Testis (tissue), 5 donors: Measurements from ENCODE around the gene MAD2L1BP. TPM values are rescaled to one million over a fixed set of nuclear protein-coding genes. Genes with fewer than 3 reads are reported as not detected.
"Not testable (repeated sequence)": the region's sequence is repeated elsewhere in the genome, so short reads cannot be mapped to it uniquely, and the experiment has no call there.

Experiments used
- DNase-seq: peaks from one replicate; pipeline ENCODE4 v3.0.0-alpha.2; 2019
- H3K27ac ChIP-seq, 2 donors: fragments of 200-600 bp; sonication (generic); one replicate each; pipeline ENCODE4 v1.5.1; 2019
- H3K27me3 ChIP-seq: fragments of 200-600 bp; sonication (generic); one replicate; pipeline ENCODE4 v1.5.1; 2019
- H3K36me3 ChIP-seq: fragments of 200-600 bp; sonication (generic); one replicate; pipeline ENCODE4 v1.5.1; 2017; ENCODE audit warnings: low read depth; ENCODE audit errors: missing control alignments
- H3K4me1 ChIP-seq: fragments of 200-600 bp; sonication (generic); one replicate; pipeline ENCODE4 v1.5.1; 2019
- H3K4me3 ChIP-seq, 2 donors: fragments of 200-600 bp; sonication (generic); one replicate each; pipeline ENCODE4 v1.5.1; 2017 to 2019
- H3K9me3 ChIP-seq: fragments of 200-600 bp; sonication (generic); one replicate; pipeline ENCODE4 v1.5.1; 2017
- POLR2A ChIP-seq: fragments of 450-650 bp; IDR thresholded peaks from one replicate; pipeline ENCODE4 v1.6.1; 2017; ENCODE audit warnings: antibody characterized with exemption, mild to moderate bottlenecking, moderate library complexity
- WGBS, 2 donors: methylation state at CpG; one replicate each; pipeline ENCODE4 v1.1.5; 2018; 5-methylcytosine and 5-hydroxymethylcytosine counted together
- intact Hi-C: fragments of 100-400 bp; cut with DNase I; formaldehyde crosslinking; loops from one replicate; pipeline ENCODE4 v1.15.1; 2023; ENCODE audit warnings: low total_unique reads
- long read RNA-seq, 2 donors: transcript quantifications; one replicate each; lab custom pipeline, GENCODE V29; 2026
- polyA plus RNA-seq: library from polyadenylated mRNA; stranded (reverse); fragments of 350-450 nt; fragmentation: Illumina TruSeq; extraction: RNeasy Lipid Tissue Mini Kit (QIAGEN cat#74804); gene quantifications from one replicate; pipeline ENCODE4 v1.2.3, GENCODE V29; 2014; ENCODE audit warnings: low read depth, low replicate concordance; ENCODE audit not compliant: insufficient read depth
- total RNA-seq, 2 donors: library from RNA; depleted of rRNA; stranded (reverse); fragments of >200 nt; gene quantifications; one replicate each; pipeline ENCODE4 v1.2.3, GENCODE V29; 2016
- TF ChIP-seq, protein P1 (sequence below), 3 experiments: fragments of 450-650 bp in 2 of 3; fragments of 200-600 bp in 1 of 3; sonication (generic) in 1 of 3; IDR thresholded peaks; one replicate each; pipeline ENCODE4 v1.5.1; 2016 to 2019; ENCODE audit warnings: antibody characterized with exemption in 3 of 3, mild to moderate bottlenecking in 2 of 3, moderate library complexity in 1 of 3

MAD2L1BP gene, protein sequence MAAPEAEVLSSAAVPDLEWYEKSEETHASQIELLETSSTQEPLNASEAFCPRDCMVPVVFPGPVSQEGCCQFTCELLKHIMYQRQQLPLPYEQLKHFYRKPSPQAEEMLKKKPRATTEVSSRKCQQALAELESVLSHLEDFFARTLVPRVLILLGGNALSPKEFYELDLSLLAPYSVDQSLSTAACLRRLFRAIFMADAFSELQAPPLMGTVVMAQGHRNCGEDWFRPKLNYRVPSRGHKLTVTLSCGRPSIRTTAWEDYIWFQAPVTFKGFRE
- 10 to 100 TPM; 40.5 to 42.4 TPM for total RNA-seq
- 38.3 TPM for polyA plus RNA-seq
- long read RNA-seq, donor 1, transcript MAD2L1BP-201 (3 exons, 1,301 nt), result major isoform, 14 of 29 reads
- long read RNA-seq, donor 1, partial matches to known transcripts, result 15 of 29 reads
- long read RNA-seq, donor 1, other reads (novel, unspliced or antisense), result 0 of 29 reads
- long read RNA-seq, donor 2, transcript MAD2L1BP-201 (3 exons, 1,301 nt), result major isoform, 9 of 11 reads
- long read RNA-seq, donor 2, partial matches to known transcripts, result 0 of 11 reads
- long read RNA-seq, donor 2, other reads (novel, unspliced or antisense), result 0 of 11 reads

DNA sequence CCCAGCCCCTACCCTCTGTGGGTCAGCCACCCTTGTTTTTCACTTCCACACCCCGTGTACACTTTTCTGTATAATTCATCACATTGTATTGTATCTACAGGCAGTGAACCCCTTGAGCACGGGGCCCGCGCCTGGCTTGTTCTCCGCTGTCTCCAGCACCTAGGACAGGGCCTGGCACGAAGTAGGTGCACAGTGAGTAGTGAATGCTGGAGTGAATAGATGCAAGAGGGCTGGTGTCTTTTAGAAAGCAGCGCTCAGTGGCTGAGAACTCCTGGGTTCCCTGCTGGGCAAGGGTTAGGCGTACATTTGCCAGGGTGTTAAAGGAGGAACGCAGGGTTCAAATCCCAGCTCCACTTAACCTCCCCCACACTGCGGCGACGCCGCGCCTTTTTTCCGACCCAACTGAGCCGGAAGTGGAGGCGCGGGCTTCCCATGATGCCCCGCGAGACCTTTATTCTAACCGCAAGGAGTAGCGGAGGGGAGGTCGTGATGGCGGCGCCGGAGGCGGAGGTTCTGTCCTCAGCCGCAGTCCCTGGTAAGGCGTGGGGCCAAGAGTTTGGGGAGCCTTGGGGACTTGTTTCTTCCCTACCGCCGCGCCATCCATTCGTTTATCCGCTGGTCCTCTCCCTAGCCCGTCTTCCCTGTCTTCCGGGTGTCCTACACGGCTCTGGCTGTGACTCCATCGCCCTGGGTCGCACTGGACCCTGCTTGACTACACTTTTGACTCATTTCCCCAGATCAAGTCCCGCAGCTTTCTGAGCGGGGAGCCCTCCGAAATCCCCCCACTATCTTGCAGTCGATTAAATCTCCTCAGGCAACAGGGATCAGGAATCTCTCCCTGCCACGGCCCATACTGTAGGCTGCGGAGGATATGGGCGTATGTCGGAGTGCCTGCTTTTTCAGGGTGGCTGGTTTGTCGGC, at the start of gene MAD2L1BP:
Gene MAD2L1BP, plus strand, starts transcription at position 454 of the 921 bp plus-strand sequence. Its CDS starts 36 bp downstream, at position 490.
- TF ChIP-seq, protein P1, sequence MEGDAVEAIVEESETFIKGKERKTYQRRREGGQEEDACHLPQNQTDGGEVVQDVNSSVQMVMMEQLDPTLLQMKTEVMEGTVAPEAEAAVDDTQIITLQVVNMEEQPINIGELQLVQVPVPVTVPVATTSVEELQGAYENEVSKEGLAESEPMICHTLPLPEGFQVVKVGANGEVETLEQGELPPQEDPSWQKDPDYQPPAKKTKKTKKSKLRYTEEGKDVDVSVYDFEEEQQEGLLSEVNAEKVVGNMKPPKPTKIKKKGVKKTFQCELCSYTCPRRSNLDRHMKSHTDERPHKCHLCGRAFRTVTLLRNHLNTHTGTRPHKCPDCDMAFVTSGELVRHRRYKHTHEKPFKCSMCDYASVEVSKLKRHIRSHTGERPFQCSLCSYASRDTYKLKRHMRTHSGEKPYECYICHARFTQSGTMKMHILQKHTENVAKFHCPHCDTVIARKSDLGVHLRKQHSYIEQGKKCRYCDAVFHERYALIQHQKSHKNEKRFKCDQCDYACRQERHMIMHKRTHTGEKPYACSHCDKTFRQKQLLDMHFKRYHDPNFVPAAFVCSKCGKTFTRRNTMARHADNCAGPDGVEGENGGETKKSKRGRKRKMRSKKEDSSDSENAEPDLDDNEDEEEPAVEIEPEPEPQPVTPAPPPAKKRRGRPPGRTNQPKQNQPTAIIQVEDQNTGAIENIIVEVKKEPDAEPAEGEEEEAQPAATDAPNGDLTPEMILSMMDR (IDR thresholded peaks at IDR 0.05), result no peak
- TF ChIP-seq POLR2A, result peak; percentile 10
- H3K27ac ChIP-seq, result peak within 1 kb of the TSS; percentile 31 to 80
- peak within 1 kb of the TSS; percentile 82 to 84 for H3K4me3 ChIP-seq
- intact Hi-C loops, result no loop called here
- peaks cover 14% of the 10 kb centered on the region for H3K4me1 ChIP-seq
- WGBS, 2 donors, result 3 to 4% methylated on average over 34 to 48 of the region's 48 CpGs
- H3K9me3 ChIP-seq, result no peaks in the 10 kb centered on the region
- DNase-seq, result peak; percentile 92
- no peaks in the 10 kb centered on the region for H3K27me3 ChIP-seq
- H3K36me3 ChIP-seq, result no peaks in the 10 kb centered on the region

DNA sequence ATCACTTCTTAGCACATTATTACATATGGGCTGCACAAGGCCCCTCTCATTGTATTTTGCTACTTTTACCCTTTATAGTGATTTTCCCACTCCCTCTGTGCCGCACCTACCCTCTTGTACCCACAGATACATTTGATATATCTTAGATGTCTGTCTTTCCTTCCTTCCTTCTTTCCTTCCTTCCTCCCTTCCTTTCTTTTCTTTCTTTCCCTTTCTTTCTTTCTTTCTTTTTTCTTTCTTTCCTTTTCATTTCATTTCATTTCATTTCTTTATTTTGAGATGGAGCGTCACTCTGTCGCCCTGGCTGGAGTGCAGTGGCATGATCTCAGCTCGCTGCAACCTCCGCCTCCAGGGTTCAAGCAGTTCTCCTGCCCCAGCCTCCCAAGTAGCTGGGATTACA, 47.4 kb upstream of the MAD2L1BP start:
- no peaks in the 10 kb centered on the region for H3K4me1 ChIP-seq
- intact Hi-C loops, result no loop called here
- H3K36me3 ChIP-seq, result no peaks in the 10 kb centered on the region
- no peak overlapping the region for H3K27ac ChIP-seq
- 93 to 95% methylated on average over 5 of the region's 5 CpGs for WGBS, 2 donors
- no peaks in the 10 kb centered on the region for H3K9me3 ChIP-seq
- TF ChIP-seq, protein P1 (IDR thresholded peaks at IDR 0.05), result no peak
- no peak for TF ChIP-seq POLR2A
- no peak for DNase-seq
- no peaks in the 10 kb centered on the region for H3K27me3 ChIP-seq
- no peak overlapping the region for H3K4me3 ChIP-seq

DNA sequence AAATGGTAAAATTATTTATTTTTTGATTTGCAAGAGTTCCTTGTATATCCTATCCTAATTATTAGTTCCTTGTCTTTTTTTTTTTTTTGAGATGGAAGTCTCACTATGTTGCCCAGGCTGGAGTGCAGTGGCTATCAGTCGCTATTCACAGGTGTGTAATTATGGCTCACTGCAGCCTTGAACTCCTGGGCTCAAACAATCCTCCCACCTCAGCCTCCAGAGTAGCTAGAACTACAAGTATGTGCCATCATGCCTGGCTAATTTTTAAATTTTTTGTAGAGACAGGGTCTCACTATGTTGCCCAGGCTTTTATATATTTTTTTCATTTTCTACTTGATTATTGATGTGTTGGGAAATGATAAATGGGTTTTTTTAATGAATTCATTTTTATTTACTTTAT, 46.1 kb upstream of the MAD2L1BP start:
- H3K4me3 ChIP-seq, H3K4me1 ChIP-seq, H3K27ac ChIP-seq, H3K27me3 ChIP-seq, intact Hi-C loops, H3K36me3 ChIP-seq, DNase-seq, H3K9me3 ChIP-seq: not testable (repeated sequence)
- WGBS, 2 donors, result 93% methylated on average over 1 of the region's 1 CpG

DNA sequence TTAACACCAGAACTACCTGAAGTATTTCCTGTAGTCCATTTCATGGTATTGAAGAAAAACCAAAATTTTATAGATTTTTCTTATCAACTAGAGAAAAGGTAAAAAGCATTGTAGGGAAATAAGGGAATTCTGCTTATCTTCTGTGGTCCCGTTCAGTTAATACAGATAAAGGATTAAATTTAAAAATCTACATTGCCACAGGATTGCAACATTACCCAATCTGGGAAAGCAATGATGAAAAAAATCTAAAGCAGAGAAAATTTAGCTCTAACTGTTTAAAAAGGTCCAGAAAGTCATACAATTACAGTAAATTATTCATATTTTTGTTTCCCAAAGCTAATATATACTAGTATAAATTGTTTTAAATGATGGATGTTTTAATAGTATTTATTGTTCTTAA, 41.7 kb upstream of the MAD2L1BP start:
- no peak for TF ChIP-seq POLR2A
- TF ChIP-seq, protein P1 (IDR thresholded peaks at IDR 0.05), result no peak
- Histone ChIP-seq H3K36me3 (no peaks in the 10 kb centered on the region), H3K27me3 (no peaks in the 10 kb centered on the region), H3K4me1 (no peaks in the 10 kb centered on the region), H3K27ac (no peak overlapping the region), H3K4me3 (no peak overlapping the region), H3K9me3 (no peaks in the 10 kb centered on the region)
- no peak for DNase-seq
- 59 to 77% methylated on average over 1 of the region's 1 CpG for WGBS, 2 donors
- intact Hi-C loops, result no loop called here

DNA sequence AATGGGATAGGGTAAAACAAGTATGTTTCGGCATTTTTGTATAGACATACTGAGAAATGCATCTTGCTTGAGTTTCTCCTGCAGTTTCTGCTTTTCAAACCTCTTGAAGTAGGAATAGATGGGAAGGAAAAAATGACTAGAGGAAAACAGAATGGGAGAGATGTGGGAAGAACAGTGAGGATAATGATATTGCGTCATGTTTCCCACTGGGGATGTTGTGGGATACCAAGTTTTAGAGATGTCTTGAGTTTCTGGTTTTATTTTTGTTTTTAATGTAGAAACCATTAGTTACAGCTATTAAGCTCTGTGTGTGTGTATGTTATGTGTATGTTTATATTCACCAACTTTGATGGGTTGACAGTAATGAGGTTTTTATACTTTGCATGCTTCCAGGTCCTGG, 35.0 kb upstream of the MAD2L1BP start:
- 94 to 100% methylated on average over 2 of the region's 2 CpGs for WGBS, 2 donors
- intact Hi-C loops, result no loop called here

More for the DNA sequence above, 35.0 kb upstream of the MAD2L1BP start:
- Histone ChIP-seq H3K27ac (no peak overlapping the region), H3K4me3 (no peak overlapping the region), H3K9me3 (no peaks in the 10 kb centered on the region), H3K27me3 (no peaks in the 10 kb centered on the region), H3K4me1 (no peaks in the 10 kb centered on the region), H3K36me3 (no peaks in the 10 kb centered on the region)
- TF ChIP-seq, protein P1 (IDR thresholded peaks at IDR 0.05), result no peak
- no peak for TF ChIP-seq POLR2A
- DNase-seq, result no peak
